HG03060 (cell line): Measurements from ENCODE around the gene KIAA0040.

Experiments
- ATAC-seq: cut with Tn5 transposase; IDR thresholded peaks from one replicate; pipeline ENCODE4 v1.9.1; 2021; ENCODE audit warnings: low read depth, moderate number of reproducible peaks; ENCODE audit not compliant: unreplicated experiment

Gene KIAA0040

DNA sequence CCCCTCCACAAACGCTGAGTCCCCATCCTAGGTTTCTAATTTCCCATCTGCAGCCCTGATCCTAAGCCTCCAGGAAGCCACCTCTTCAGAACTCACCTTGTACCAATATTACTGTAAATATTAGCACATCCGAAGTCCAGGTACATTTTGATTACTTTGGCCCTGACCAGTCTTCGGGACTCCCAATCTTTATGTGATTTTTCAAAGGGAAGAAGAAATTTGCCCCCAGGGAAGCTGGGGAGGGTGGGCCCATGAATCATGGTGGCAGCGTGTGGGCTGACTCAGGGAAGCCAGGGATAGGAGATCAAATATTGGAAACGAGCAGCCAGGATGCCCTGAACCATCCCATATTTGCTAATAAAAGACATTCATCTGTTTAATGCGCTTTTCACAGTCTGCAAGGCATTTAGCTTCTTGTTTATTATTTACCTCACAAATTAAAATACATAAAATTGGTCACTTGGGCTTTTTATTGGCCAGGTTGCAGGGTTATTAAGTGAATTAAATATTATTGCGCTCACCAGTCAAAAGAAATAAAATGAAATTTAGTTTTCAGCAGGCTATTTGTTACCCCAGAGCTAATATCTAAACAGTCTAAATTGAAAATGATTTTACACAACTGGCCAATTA is 46.6 kb downstream of the KIAA0040 start:
- ATAC-seq: no peak

DNA sequence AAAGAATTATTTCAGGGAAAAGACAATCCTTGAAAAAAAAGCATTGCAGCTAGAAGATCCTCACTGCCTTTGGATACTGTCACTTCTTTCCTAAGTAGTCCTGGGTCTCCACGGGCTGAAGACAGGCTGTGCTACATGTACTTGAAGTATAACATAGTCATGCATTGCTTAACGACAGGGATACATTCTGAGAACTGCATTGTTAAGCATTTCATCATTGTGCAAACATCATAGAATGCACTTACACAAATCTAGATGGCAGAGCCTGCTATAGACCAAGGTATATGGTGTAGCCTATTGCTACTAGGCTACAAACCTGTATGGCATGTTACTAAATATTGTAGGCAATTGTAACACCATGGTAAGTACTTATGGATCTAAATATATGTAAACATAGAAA is 54.0 kb downstream of the KIAA0040 start:
- ATAC-seq: no peak

DNA sequence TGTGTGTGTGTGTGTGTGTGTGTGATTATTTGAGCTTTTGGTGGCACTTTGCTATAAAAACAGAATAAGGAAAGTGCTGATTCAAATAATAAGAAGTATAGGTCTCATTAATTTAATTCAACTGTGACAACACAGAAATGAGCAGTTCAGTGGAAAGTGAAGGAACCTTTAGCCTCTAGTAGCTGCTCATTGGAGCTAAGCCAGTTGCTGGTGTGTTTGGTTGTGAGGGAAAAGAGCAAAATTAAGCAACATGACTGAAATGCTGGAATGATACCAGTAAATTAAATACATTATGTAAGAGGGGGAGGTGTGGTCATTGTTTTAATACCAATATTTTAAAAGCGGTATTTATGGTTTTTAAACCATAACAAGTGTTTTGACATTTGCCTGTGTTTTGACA is 55.2 kb downstream of the KIAA0040 start:
- no peak for ATAC-seq

DNA sequence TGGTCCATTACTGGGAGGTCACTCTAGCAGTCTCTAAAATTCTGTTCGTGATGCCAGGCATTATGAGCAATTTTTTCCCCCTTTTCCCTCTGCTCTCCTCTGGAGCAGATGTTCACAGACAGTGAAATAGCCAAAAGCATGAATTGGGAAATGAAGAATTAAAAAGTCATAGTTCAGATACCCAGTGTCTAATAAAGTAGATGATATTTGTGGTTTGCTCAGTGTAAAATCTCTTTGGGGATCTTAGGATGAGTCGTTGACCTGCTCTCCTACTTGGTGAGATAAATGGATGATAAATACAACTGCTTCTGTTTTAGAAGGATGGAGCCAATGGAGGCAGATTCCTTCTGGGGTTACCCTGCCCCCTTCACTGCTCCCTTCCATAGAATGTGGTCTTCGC is 56.3 kb downstream of the KIAA0040 start:
- ATAC-seq: no peak

DNA sequence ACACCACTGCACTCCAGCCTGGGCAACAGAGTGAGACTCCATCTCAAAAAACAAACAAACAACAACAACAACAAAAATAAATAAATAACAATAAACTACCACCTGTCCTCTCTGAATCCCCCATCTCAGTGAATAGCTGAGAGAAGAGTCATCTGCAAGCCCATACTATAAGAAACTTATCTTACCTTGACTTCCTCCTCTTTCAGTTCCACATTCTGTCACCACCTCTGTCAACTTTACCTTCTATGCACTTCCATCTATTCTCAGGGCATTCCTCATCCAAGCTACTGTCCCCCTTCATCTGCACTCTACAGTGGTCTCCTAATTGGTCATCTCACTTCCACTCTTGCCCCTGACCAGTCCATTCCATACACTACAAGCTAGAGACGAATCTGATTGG is 58.1 kb downstream of the KIAA0040 start:
- ATAC-seq: no peak

DNA sequence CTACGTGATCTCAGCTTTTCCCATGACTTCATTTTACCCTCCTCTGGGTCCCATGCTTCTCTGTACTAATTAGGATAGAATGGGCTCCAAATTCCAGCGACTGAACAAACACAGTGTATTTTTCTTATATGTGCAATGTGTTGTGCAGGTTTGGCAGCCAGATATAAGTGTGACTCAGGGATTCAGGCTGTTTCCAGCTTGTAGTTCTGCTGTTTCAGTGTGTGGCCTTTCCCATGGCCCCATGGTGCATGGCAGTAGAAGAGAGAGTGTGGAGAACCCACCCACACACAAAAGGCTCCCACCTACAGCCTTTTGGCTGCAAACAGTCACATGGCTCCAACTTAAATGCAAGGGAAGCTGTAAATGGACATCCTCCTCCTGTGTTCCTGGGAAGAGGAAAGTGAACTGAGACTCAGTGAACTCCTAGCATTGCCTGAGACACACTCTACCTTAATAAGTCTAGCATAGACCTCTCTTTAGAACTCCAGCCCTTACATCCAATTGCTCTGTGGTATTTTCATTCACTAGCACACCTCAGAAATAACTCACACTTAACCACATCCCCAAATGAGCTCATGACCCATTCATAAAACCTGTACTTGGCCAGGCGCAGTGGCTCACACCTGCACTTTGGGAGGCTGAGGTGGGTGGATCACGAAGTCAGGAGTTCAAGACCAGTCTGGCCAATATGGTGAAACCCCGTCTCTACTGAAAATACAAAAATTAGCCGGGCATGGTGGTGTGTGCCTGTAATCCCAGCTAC is 58.7 kb downstream of the KIAA0040 start:
- ATAC-seq: no peak

DNA sequence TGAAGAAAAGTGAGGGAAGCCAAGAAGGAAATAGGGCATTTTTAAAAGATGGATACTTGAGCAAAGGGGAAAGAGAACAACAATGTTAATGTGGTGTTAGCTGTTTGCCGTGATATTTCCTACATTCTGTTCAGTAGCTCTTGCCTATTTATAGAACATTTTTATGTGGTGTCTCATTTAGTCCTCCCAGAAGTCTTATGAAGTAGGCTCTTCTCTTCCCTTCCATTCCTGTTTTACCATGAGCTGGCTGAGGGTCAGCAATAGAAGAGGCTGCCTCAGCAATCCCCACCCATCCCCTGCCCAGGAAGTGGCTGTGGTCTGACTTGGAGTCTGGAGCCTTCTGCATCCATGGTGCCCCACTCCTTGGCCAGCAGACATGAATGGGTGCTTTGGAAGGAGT is 60.1 kb downstream of the KIAA0040 start:
- no peak for ATAC-seq

DNA sequence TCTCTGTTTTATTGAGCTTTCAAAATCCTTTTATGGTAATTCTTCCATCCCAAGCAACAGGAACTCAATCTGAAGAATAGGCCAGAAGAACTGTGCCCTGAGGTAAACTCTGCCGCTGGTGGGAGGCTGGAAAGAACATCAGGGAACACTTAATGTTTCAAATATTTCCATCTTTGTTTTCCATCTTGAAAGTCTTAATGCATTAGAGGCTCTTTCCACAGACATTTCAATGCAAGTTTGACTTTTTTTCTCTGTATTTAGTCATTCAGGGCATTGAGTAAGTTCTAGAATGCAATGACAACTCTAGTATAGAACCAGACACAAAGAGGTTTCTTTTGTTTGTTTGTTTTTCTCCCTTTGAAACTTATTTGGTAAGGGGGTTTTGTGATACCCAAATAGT is 61.5 kb downstream of the KIAA0040 start:
- ATAC-seq: no peak

DNA sequence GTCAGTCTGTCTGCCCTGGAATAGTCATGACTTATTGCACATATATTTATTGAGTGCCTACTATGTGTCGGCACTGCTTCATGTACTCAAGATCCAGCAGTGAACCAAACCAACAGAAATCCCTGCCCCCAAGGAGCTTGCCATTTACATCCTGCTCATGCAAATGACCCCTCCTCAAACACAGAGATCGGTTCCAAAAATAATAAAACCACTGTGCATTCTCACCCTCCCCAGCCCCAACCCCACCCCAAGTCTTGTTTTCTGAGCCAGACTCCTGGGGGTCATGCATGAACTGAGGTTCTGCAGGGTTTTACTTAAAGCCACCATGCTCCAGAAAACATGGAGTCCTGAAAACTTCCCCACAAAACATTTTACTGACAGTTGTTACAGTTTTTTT is 61.9 kb downstream of the KIAA0040 start:
- ATAC-seq: no peak

DNA sequence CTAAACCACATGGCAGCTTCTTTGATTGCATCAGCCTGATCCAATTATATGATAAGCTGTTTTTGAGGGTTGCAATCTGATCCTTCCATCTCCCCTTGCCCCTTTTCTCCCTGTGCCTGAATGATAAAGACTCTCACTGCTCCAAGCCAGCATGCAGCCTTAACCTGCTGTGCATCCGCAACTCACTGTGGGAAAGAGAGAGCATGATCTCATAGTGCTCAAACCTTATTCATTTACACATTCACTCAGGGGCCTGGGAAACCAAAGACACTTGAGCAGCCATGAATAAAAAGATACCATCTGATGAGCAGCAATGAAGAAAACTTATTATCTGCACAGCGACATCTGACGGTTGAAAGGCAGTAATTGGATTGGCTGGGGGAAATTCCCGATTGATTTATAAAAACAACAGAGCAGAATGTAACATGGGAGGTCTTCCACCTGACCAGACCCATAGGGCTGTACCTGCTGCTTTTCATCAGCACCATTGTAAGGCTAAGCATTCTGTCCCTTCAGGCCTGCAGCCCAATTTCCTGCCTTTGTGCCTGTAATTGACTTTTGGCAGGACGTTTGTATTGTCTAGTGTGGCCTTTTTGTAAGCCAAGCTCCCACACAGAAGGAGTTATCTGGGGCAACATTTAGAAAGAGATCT is 62.5 kb downstream of the KIAA0040 start:
- ATAC-seq: no peak

DNA sequence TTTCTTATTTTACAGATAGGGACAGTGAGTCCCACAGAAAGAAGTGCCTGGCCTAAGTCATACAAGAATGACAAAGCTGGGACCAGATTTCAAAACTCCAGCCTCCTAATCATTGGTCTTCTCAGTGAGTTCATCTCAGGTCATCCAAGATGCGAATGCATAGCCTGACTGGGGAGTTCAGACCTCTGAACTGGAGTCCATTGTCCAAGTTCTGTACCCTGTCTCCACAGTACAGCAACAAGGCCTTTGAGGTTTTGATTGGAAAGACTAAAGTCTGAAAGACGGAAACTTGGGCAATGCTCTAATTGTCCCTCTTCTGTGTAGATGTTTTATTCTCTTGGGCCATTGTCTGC is 63.0 kb downstream of the KIAA0040 start:
- ATAC-seq: no peak

DNA sequence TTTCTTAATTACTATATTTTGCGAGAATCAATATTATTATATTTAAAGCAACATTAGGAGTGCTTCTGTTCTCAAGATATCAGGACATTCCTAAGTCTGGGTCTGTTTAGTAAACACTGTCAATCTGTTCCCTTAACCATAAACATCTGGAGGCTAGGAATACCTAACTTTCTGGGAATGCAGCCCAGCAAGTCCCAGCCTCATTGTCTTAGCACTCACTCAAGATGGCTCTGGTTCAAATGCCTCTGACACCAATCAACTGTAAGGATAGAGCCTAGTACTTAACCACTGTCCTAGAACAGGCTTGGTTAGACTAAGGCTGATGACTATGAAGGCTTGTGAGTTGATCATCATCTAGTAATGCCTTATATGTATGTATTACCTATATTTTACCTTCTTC is 63.4 kb downstream of the KIAA0040 start:
- ATAC-seq: no peak

DNA sequence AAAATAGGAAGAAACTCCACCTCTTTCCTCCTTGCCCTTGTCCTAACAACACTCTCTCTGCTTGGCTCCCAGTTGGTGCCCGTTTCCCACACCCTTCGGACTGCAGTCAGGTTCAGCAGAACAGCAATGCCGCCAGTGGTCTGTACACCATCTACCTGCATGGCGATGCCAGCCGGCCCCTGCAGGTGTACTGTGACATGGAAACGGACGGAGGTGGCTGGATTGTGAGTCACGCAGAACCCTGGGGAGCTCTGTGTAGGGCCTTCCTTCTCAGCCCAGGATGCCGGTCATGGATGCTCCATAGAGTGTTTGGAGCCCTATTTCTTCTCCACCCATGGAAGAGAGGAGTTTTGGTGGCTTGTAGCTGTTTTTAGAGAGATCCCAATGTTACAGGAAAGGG is 64.1 kb downstream of the KIAA0040 start:
- no peak for ATAC-seq

DNA sequence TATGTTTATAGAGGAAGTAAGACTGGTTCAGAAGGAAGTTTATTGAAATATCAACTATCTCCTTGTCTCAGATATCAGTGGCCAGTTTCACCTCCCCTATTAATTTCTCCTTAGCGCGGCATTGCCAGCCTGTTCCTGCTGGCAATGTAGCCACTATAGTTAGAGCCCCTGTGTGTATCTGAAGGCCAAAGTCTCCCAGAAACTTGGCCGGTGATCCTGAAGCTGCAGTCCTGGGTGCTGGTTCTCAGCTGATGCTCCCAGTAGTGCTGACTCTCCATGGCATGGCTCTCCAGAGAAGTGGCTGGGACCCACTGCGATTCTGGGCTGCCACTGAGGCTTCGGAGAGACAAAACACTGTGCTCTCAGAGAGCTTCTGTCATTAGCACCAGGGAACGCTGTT is 65.0 kb downstream of the KIAA0040 start:
- no peak for ATAC-seq

DNA sequence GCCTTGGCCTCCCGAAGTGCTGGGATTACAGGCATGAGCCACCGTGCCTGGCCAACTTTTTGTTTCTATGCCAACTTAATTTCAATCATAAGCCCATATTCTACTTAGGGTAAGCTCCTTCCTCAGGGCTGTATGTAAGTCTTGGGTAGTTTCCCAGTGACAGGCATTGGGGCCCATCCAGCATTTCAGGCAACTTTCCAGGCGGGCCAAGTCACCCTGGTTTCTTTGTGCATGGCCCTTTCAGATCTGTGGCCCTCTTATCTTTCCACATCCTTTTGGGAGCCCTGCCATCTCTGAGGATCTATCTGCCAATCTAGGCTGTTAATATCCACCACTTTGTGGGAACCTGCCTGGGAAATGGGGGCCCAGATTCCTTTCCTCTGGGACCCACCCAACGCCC is 66.2 kb downstream of the KIAA0040 start:
- ATAC-seq: no peak

DNA sequence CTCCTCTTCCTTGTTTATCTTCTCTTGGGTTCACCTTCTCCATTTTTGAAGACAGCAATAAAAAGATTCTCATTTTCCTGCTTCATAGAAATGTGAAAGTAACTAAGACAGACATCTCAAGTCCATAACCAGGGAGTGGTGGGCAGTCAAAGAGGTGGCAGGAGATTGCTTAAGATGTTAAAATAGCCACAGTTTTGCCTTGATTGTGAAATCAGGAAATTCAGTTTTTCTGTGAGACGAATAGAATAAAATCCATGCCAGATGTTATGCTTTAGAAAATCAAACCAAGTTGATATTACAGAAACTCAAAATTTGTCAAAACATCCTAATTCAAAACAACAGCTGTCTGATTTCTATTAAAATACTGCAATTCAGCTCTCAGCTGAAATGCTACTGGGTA is 67.7 kb downstream of the KIAA0040 start:
- ATAC-seq: no peak

DNA sequence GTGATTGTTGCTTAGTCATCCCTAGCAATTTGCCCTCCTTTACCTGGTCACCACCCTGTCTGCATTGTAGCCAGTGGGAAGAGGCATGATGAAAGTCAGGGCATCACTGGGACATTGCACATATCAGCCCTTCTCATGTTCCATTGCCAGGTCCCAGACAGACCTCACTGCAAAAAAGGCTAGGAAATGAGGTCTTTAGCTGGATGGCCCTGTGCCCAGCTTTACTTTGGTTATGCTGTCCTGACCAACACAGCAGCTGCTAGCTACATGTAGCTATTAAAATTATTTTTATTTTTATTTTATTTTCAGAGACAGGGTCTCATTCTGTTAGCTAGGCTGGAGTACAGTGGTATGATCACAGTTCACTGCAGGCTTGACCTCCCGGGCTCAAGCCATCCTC is 72.1 kb downstream of the KIAA0040 start:
- no peak for ATAC-seq

DNA sequence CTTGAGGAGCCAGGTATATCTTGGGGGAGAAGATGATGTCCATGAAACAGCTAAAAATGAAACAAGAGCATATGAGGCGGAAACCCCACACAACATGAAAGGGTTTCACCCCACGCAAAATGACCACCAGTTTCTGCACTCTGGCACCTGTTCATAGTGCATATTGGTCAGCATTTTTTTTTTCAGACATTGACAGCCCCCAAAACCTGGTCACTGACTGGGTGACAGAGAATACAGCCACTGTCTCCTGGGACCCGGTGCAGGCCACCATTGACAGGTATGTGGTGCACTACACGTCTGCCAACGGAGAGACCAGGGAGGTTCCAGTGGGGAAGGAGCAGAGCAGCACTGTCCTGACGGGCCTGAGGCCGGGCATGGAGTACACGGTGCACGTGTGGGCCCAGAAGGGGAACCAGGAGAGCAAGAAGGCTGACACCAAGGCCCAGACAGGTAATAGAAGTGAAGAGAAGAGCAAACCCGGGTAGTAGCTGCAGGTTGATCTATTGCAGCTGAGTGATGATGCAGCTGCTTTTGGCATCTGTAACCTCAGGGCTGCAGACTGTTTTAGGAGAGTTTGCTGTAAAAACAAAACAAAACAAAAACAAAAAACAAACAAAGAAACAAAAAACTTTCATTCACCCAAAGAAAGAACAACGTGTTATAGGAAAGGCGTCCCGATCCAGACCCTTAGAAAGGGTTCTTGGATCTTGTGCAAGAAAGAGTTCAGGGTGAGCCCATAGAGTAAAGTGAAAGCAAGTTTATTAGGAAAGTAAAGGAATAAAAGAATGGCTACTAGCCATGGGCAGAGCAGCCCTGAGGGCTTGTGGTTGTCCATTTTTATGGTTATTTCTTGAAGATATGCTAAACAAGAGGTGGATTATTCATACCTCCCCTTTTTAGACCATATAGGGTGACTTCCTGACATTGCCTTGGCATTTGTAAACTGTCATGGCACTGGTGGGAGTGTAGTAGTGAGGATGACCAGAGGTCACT is 73.9 kb downstream of the KIAA0040 start:
- ATAC-seq: no peak

DNA sequence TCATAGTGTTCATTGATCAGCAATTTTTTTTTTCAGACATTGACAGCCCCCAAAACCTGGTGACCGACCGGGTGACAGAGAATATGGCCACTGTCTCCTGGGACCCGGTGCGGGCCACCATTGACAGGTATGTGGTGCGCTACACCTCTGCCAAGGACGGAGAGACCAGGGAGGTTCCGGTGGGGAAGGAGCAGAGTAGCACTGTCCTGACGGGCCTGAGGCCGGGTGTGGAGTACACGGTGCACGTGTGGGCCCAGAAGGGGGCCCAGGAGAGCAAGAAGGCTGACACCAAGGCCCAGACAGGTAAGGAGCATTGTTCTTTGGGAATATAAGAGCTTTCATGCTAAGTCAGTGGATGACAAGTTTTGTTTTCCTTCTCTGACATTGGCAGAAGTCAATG is 75.7 kb downstream of the KIAA0040 start:
- no peak for ATAC-seq

DNA sequence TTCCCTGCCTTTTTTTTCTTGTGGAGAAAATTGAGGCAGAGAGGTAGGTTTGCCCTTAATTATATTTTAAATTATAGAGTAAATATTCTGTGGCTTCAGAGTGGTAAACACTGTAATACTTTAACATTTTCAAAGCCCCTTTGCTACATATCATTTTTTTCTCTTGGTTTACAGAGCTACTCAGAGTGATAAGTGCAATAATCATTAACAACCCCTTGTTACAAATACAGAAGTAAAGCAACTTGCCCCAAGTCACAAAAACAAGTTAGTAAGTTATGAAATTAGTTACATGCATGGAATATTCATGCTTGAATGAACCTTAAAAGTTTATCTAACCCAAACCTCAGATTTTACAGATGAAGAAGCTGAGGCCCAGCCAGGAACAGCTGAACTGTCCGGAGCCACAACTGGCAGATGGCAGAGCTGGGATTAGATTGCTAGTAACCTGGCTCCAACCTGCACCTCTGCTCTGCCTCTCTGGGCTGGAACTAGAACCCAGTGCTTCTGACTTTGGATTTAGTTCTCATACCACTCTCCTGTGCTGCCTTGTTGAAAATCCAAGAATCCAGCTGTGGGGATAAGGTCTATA is 76.3 kb downstream of the KIAA0040 start:
- no peak for ATAC-seq

DNA sequence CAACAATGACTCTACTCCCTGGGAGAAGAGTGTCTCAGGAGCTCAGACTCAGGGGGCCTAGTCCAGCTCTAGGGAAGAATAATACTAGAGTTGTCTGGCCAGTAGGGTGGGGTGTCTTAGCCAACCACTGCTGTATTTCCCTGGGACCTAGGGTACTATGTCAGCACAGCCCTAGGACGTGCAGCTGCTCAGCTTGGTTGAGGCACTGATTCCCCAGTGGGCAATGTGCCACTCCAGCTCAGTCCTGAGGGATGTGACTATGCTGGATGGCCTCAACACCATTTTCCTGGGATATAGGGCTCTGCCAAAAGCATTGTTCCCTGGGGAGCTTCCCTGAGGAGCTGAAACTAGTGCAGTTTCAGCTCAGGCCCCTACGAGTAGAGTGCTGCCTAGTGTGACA is 77.6 kb downstream of the KIAA0040 start:
- no peak for ATAC-seq
